ENCODE results near the gene ENHO.
"Not testable (repeated sequence)": the region's sequence is repeated elsewhere in the genome, so short reads cannot be mapped to it uniquely, and the experiment has no call there.

The ENHO gene

DNA sequence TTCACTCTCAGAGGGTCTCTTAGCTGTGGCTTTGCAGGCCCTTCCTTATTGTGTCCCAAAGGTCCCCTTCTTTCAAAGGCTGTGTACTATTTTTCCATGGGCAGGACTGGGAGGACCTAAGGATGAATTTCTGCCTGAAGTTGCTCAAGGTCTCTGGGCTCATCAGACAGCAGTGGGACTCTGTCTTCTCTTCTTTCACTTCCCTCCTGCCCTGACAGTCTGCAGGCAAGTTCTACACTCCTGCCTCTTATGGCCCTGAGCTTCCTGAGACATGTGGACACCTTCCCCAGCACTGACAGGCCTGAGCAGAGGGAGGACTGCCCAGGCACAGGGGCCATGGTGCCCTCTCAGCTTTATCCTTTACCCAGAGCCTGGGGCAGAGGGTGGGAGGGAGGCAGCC, 14.8 kb downstream of the ENHO start:
- DNase-seq (ENCODE audit: low read depth, low spot score), result no peak

DNA sequence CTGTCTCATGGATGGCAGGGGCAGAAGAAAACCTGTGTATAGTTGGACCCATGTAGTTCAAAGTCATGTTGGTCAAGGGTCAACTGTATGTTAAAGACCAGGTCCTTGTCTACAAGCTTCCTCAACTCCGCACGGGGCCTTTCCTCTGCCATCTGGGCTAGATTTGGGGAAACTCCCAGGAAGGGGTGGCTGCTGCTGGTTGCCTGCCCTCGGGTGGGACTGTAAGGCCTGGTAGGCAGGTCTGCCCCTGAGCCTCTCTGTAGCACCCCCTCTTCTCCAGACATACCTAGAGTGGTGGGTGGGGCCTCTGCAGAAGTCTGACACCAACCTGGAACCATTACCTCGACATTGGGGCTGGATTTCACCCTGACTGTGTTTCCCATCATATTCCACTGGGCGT, 15.2 kb downstream of the ENHO start:
- no peak for DNase-seq (ENCODE audit: low read depth, low spot score)

DNA sequence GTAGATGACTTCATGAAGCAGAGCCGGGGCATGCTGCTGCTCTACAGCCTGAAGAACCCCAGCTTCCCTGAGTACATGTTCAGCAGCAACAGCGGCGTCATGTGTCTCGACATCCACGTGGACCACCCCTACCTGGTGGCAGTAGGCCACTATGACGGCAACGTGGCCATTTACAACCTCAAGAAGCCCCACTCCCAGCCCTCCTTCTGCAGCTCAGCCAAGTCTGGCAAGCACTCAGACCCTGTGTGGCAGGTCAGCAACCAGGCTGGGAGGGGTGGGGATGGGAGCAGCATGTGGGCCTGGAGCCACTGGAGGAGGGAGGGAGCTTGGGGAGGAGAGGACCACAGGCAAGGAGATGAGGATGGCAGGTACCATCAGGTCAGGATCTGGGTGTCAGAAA, 16.2 kb downstream of the ENHO start:
- no peak for DNase-seq (ENCODE audit: low read depth, low spot score)

DNA sequence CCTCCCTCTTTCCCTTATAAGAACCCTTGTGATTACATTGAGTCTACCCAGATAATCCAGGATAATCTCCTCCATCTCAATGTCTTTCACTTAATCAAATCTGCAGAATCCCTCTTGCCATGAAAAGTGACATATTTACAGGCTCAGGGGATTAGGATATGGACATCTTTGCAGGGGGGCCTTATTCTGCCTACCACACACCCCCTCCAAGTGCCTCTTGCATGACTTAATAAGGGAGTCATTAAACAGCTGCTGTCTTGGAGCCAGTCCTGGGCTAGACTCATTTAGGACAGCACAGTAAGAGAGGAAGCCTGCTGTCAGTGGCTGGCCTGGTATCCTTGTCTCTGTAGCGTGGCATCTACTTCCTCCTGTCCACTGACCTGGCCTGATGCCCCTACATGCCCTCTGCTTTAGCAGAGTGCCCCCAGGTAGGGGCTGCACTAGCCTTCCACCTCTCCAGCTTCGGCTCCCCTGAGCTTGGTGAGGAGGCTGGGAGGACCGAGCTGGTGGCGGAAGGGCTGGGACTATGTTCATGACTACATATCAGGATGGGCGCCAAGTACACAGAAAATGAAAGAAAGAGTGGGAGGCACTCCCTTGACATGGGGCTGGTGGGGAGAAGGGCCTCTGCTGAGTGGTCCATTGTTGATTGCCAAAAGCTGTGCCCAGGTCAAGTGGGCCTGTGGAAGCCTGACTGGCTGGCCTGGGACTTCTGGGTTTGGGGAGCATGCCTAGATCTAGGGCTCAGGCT, 17.2 kb downstream of the ENHO start:
- no peak for DNase-seq (ENCODE audit: low read depth, low spot score)

DNA sequence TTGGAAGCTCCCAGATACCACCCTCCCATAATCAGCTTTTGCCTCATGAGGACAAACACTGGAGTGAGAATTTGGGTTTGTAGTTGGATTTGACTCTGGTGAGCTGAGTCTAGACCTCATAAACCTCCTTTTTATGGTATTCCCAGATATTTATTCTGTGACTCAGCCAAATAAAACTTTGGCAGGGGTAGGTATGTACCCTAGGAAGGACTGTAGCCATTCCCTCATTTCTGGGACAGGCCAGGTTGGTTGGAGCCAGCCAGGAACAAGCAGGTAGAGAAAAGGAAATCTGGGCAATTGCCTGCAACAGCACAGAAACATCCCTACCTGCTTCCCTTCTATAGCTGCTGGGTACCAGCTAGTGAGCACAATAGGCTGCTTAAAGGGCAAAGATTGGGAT, 19.4 kb downstream of the ENHO start:
- DNase-seq (ENCODE audit: low read depth, low spot score), result no peak

DNA sequence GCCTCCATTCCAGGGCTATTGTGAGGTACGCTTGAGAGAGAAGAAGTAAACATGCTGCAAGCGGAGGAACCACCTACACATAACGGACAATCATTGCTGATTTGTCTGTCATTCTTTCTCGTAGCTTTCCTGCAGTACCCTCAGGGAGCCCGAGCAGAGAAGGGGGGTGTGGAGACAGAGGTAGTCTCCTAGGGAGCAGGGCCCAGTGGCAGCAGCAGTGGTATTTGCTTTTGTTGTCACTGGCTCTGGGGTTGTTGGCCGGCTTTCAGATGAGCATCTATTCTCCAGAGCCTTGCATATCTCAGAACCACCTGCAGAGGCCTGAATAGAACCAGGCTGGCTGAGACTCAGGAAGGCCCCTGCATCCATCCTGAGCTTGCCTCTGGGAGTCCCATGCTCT, 19.9 kb downstream of the ENHO start:
- no peak for DNase-seq (ENCODE audit: low read depth, low spot score)

DNA sequence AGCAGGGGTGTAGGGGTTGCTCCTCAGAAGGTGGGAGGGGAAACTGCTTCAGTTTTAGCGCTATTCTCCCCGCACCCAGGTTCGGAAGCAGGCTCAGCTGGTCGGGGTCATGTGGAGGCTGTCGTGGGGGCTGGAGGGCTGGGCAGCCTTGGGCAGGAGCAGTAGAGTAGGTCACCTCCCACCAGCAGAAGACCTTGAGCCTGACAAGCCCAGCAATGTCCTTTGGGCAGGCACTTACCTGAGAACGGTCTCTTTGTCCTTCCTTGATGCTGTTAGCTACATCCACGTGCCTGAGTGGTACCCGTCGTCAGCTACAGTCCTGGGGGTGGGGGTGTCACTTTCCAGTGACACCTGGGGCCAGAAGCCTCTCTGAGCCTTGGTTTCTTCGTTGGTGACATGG, 20.3 kb downstream of the ENHO start:
- no peak for DNase-seq (ENCODE audit: low read depth, low spot score)

DNA sequence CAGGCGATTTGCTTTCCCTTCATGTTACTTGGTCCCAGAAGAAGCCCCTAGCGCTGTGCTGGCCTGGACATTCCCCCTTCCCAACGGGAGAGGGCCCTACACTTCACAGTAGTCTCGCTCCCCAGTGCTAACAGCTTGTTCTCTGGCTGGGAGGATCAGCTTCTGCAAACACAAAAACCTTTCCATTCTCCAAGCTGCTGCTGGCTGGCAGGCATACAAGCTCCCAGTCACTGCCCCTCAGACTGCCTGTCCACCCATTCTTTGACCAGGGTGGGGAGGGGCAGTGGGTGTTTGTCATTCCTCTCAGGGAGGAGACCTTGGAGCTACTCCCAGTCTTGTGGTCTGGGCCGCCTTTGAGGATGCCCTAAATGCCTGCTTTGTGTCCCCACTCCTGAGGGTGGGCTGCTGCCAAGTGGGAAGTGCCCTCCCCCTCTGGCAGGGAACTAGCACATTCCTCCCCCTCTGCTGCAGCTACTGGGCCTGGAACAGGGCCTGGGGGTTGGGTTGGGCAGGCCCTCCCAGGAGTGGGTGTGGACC, 20.8 kb downstream of the ENHO start:
- DNase-seq (ENCODE audit: low read depth, low spot score), result no peak

DNA sequence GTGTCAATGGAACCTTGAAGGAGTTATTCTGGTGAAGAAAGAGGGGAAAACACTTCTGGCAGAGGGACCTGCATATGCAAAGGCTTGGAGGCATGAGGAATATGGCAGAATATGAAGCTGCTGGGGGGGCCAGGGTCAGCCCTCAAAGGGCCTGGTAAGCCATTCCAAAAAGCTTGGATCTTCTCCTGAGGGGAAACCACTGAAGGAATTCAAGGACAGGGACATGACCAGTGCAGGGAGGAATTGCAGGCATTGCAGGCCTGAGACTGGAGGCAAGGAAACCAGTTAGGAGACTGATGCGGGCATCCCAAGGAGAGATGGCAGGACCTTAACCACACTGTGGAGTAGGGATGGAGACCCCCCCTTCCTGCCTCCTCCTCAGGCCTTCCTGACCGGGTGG, 21.4 kb downstream of the ENHO start:
- no peak for DNase-seq (ENCODE audit: low read depth, low spot score)

DNA sequence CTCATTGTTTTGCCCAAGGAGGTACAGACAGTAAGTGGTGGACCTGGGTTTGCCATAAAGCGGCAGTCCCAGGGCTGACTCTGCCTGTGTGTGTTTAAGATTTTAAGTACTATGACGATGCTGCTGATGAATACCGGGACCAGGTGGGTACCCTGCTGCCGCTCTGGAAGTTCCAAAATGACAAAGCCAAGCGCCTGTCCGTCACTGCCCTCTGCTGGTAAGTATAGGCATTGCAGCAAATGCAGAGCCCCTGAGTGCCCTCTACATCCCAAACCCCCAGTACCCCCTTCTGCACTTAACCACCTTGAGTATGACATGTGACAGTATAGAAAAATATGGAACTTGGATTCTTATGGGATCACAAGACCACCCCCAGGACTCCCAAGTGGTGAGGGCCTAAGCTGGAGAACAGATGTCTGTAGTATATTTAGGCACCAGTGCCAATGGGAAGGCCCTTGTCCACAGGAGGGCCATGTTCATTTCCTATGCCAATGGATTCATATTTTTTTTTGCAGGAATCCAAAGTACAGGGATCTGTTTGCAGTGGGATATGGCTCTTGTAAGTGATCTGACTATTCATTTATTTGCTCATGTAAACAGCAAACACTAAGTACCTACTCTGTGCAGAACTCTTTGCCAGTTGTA, 22.0 kb downstream of the ENHO start:
- peak; percentile 63 for DNase-seq (ENCODE audit: low read depth, low spot score)

DNA sequence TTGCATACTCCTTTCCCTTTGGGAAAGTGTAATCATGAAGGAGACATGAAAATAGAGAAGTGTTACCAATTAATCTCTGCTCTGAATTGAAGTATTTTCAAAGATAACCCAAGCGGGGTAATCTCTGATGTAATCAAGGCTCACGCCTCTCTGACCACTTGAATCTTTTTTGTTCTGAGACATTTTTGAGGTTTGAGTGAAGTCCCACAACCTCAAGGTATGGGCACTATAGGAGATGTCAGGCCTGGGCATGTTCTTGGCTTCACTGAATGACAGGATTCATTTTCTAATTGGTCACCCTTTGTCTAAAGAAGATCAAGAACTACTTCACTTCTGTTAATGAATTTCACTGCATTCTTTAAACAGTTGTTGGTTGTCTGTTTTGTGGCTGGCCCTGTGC, 23.7 kb downstream of the ENHO start:
- no peak for DNase-seq (ENCODE audit: low read depth, low spot score)

DNA sequence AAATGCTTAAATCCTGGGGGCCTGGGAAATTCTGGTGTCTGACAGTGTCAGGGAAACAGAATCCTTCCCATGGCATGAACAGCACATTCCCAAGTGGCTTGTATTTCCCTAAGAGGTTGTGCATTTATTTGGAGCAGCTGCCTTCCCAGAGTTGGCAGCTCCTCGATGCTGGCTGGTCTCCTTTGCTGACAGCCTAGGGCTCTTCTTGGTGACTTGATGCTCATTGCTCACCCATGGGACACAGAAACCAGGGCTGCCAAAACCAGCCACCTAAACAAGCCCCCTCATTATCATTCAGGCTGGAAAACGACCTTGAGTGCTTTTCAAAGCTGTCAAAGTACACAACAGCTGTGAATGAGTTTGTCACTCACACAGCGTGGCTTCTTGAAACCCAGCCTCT, 24.2 kb downstream of the ENHO start:
- no peak for DNase-seq (ENCODE audit: low read depth, low spot score)

DNA sequence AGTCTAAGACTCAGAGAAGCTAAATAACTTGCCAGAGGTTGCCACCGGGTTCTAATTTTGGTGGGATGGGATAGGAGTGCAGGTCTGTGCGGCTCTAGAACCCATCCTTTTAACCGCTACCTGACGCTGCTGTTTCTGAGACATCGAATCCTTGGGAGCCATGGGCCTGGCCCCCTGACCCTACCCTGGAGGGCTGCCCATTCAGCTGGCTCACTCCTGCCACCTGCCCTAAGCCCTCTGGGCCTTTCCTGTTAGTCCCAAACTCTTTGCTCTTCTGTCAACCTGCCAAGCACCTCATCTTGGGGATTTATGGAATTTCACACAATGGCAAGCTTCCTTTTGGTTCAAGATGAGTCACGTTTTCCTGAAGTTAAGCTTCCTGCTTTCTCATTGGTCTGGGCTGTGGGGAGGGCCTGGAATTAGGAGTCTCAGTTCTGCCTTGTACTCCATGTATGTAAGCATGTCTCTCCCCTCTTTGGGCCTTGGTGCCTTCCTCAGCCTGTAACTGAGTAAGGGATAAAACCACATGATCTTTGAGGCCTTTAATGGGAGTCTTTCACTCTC, 26.6 kb downstream of the ENHO start:
- DNase-seq (ENCODE audit: low read depth, low spot score), result no peak

DNA sequence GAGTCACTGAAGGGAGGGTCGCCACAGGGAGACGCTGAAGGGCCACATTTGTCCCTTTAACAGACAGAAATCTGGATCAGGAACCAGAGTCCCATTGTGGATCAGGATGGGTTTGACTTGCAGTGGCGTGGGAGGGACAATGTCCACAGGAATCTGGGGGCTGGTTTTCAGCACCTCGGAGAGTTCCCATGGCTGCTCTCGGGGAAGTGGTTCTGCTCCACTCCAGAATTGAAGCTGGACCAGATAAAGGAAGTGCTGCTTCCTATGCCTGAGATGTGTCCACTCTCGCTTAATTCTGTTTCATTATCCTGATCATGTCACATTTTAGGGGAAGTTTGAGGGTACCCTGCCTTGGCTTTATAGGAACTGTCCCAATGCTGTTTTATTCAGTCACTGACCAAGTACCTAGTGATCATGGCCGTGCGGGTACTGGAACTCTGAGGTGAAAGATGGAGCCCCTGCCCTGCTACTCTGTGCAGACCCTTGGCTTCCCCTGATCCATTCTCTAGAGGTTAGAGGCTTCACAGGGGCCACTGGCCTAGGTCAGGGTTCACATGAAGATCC, 28.7 kb downstream of the ENHO start:
- DNase-seq (ENCODE audit: low read depth, low spot score), result no peak

DNA sequence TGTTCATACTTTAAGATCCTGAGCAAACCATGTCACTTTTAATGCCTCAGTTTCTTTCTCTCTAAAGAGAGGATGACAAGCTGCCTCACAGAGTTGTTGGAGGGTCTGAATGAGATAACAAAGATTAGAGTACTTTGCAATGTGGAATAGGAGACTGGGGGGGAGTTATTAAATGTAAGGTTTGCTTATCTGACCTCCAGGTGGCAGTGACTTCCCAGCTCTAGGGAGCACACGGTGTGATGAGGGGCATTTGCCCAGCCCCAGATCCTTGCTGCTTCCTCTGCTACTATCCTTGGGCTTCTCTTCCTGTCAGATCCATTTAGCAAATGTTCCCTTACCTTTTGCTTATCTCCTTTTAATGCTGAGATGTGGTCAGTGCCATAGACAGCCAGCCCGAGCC, 30.7 kb downstream of the ENHO start:
- DNase-seq (ENCODE audit: low read depth, low spot score), result no peak

DNA sequence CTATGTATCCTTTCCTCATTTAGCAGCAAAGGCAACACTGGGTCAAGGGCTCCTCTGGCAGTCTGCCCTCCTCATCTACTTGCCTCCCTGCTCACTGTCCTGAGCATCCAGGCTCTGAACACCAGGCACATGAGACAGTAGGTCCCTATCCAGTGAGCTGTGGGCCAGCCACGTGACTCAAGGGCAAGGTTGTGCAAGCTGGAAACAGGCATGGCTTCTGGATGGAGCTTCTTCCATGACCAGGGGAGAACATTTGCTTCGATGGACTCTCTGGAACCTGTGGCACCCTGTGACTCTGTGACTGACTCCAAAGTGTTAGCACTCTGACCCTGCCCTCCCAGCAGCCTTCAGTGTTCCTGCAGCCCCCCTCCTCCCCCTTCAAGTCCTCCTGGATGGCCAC, 31.2 kb downstream of the ENHO start:
- DNase-seq (ENCODE audit: low read depth, low spot score), result no peak

DNA sequence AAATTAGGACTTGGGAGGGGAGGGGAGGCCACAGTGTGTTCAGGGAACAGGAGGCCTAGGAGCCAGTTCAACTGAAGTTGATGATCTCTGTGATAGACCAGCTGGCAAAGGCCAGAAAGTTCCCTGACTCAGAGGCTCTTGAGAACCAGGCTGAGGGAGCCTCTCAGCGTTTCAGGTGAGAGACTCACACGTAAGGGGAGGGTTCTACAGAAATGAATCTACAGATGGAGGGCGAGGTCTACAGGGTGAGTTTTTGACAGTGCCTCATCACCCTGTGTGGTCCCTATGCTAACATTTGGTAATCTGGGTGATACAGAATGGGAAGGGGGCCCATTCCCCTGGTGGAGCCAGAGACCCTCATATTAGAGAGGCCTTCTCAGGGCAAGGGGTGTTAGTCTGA, 32.0 kb downstream of the ENHO start:
- DNase-seq (ENCODE audit: low read depth, low spot score), result no peak

DNA sequence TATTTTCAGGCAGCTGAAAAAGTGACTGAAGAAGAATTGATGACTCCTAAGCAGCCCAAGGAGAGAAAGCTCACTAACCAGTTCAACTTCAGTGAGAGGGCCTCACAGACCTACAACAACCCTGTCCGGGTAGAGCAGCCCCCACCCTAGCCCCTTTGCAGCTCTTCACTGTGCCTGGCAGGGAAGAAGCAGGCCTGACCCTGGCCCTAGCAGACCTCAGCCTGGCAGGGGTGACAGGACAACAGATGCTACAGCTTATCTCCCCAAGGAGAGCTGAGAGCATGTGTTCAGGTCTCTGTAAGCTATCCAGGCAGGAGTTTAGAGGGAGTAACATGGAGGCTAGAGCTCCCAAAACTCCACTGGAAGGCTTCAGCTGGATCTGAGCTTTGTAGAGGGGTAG, 32.4 kb downstream of the ENHO start:
- DNase-seq (ENCODE audit: low read depth, low spot score), result no peak

DNA sequence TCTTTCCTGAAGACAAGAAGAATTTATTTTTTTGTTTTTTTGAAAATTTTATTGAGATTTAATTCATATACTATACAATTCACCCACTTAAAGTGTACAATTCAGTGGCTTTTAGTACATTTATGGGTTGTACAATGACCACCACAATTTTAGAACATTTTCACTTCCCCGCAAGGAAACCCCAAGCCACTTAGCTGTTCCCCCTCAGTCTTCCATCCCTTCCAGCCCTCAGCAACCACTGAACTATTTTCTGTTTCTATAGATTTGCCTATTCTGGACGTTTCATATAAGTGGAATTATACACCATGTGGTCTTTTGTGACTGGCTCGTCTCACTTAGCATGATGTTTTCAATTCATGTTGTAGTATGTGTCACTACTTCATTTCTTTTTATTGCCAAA, 36.2 kb downstream of the ENHO start:
- no peak for DNase-seq (ENCODE audit: low read depth, low spot score)

DNA sequence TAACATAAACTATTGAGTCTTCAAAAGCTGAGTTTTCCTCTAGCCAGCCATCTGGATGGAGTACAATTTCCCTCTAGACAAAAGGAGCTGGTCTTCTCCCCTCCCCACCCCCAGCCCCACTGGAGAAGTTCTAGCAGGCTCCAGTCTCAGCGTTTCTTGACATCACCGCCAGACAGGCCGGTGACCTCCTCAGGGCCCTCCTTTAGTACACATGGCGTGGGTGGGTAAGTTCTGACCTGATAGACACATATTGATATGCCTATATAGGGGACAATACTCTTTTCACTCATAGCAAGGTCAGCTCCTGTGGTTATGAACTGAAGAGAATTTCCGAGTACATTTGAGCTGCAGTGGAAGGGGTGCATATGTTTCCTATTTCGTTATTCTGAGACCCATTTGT, 37.0 kb downstream of the ENHO start:
- no peak for DNase-seq (ENCODE audit: low read depth, low spot score)

DNA sequence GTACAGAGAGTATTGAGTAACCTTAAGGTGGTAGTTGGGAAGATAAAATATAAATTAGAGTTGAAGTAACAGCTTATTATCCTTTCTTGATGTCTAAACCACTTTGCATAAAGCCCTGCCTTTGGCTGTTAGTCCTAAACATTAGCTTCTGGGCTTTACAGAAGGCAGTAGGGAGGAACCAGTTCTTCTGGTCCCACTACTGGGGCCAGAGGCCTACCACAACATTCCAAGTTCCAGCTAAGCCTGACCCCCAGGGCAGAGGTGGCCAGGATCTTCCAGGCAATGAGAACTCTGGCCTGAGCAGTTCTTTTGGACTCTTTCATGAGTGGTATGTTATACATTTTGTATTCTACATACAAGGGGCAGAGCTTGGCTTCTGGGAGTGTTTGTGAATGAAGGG, 38.1 kb downstream of the ENHO start:
- no peak for DNase-seq (ENCODE audit: low read depth, low spot score)

DNA sequence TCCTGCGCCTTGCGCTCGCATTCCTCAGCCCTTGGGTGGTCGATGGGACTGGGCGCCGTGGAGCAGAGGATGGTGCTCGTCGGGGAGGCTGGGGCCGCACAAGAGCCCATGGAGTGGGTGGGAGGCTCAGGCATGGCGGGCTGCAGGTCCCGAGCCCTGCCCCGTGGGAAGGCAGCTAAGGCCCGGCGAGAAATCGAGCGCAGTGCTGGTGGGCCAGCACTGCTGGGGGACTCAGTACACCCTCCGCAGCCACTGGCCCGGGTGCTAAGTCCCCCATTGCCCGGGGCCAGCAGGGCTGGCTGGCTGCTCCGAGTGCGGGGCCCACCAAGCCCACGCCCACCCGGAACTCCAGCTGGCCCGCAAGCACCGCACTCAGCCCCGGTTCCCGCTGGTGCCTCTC, 40.0 kb downstream of the ENHO start:
- not testable (repeated sequence) for DNase-seq (ENCODE audit: low read depth, low spot score)

DNA sequence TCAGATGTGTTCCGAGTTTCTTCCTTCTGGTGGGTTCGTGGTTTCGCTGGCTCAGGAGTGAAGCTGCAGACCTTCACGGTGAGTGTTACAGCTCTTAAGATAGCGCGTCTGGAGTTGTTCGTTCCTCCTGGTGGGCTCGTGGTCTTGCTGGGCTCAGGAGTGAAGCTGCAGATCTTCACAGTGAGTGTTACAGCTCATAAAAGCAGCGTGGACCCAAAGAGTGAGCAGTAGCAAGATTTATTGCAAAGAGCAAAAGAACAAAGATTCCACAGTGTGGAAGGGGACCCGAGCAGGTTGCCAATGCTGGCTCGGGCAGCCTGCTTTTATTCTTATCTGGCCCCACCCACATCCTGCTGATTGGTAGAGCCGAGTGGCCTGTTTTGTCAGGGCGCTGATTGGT, 41.2 kb downstream of the ENHO start:
- not testable (repeated sequence) for DNase-seq (ENCODE audit: low read depth, low spot score)

Data from activated naive CD8-positive, alpha-beta T cell treated with anti-CD3 and anti-CD28 coated beads, Interleukin-2, amount 50 U/mL, for 16 hours (primary cell).